T-helper 1 cell treated with Interleukin-12 subunit alpha and Interleukin-12 subunit beta and Interleukin-4 antibody, amounts not matched to agents 30 μg/mL and 1 μg/mL, for 36 hours (primary cell): ENCODE results near the gene TPM3.
A peak's percentile ranks its signal among the peaks of the same experiment; 100 is the strongest.
"Not testable (repeated sequence)": the region's sequence is repeated elsewhere in the genome, so short reads cannot be mapped to it uniquely, and the experiment has no call there.

Source experiments
- H3K27ac Mint-ChIP-seq: one replicate; pipeline ENCODE4 v1.8.0; 2021; ENCODE audit warnings: mild to moderate bottlenecking, mixed read lengths
- H3K27me3 Mint-ChIP-seq: one replicate; pipeline ENCODE4 v1.8.0; 2021; ENCODE audit warnings: low read depth, mixed read lengths
- H3K36me3 Mint-ChIP-seq: one replicate; pipeline ENCODE4 v1.8.0; 2021; ENCODE audit warnings: low read depth, mixed read lengths
- H3K4me1 Mint-ChIP-seq: one replicate; pipeline ENCODE4 v1.8.0; 2021; ENCODE audit warnings: low read depth, mixed read lengths
- H3K4me3 Mint-ChIP-seq: one replicate; pipeline ENCODE4 v1.8.0; 2021; ENCODE audit warnings: mild to moderate bottlenecking, moderate library complexity, mixed read lengths
- H3K9me3 Mint-ChIP-seq: one replicate; pipeline ENCODE4 v1.8.0; 2021; ENCODE audit warnings: mixed read lengths

Gene TPM3

DNA sequence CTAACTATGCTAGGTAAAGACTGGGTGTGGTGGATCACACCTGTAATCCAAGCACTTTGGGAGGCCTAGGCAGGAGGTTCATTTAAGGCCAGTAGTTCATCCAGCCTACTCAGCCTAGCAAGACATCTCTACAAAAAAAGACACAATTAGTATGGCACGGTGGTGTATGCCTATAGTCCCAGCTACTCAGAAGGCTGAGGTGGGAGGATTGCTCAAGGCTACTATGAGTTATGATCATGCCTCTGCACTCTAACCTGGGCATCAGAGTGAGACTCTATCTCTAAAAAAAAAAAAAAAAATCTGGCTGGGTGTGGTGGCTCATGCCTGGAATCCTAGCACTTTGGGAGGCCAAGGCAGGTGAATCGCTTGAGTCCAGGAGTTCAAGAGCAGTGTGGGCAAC lies 58.6 kb downstream of the TPM3 start:
- Mint-ChIP-seq H3K27me3 (no peaks in the 10 kb centered on the region), H3K9me3 (no peaks in the 10 kb centered on the region), H3K27ac (no peak overlapping the region), H3K4me3 (no peak overlapping the region), H3K36me3 (no peaks in the 10 kb centered on the region), H3K4me1 (peaks cover 12% of the 10 kb centered on the region)

DNA sequence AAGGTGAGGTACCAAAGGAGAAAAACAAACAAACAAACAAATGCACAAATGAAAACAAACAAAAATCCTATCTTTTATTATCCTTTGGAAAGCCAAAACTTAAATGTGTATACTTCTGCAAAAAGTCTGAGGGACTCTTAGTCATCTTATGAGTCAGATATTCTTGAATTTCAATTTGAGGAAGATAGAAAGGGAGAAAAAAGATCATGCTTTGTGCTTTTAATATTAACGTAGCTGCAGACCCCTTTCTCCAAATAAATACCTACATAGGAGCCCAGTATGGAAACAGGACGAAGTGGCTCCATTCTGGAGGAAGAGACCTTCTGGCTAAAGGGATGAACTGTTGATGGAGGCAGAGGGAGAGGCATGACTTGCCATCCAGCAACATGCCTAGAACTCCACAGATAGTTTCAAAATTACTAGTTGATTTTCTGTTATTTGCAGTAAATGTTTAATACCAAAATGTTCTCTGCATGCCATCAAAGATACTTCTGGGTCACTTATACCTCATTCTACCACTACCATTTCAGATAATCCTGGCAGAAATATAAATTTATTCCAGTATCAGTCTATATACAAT lies 62.4 kb downstream of the TPM3 start:
- H3K27me3 Mint-ChIP-seq = no peaks in the 10 kb centered on the region
- H3K27ac Mint-ChIP-seq = no peak overlapping the region
- H3K9me3 Mint-ChIP-seq = no peaks in the 10 kb centered on the region
- H3K36me3 Mint-ChIP-seq = no peaks in the 10 kb centered on the region
- H3K4me1 Mint-ChIP-seq = peaks cover 12% of the 10 kb centered on the region
- no peak overlapping the region for H3K4me3 Mint-ChIP-seq

DNA sequence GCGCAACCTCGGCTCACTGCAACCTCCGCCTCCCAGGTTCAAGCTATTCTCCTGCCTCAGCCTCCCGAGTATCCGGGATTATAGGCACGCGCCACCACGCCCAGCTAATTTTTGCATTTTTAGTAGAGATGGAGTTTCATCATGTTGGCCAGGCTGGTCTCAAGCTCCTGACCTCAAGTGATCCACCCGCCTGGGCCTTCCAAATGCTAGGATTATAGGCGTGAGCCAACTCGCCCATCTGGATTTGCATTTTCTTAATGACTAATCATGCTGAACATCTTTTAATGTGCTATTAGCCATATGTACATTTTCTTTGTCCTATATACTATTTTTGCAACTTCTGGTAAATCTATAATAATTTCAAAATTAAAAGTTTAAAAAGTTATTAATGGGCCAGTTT lies 68.7 kb downstream of the TPM3 start:
- H3K27ac Mint-ChIP-seq, H3K4me3 Mint-ChIP-seq, H3K4me1 Mint-ChIP-seq, H3K9me3 Mint-ChIP-seq, H3K36me3 Mint-ChIP-seq, H3K27me3 Mint-ChIP-seq: not testable (repeated sequence)

DNA sequence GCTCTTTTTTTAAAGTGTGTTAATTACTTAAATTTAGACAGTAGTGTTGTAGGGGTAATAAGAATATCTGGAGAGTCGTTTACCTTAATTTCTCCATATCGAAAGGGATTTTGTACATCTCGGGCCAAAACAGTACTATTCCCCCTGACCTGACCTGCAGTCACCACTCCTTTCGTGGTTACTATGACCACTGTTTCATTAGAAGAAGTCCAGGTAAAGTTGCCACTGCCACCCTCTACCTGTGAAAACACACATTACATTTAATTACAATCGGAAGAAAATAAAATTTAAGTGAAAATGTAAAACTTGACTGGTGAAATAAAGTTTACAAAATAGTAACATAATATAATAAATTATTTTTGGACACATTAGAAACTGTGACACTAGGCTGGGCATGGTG lies 74.3 kb downstream of the TPM3 start:
- Mint-ChIP-seq H3K36me3 (no peaks in the 10 kb centered on the region), H3K4me1 (peaks cover 4% of the 10 kb centered on the region), H3K4me3 (no peak overlapping the region), H3K27ac (no peak overlapping the region), H3K27me3 (no peaks in the 10 kb centered on the region), H3K9me3 (no peaks in the 10 kb centered on the region)

DNA sequence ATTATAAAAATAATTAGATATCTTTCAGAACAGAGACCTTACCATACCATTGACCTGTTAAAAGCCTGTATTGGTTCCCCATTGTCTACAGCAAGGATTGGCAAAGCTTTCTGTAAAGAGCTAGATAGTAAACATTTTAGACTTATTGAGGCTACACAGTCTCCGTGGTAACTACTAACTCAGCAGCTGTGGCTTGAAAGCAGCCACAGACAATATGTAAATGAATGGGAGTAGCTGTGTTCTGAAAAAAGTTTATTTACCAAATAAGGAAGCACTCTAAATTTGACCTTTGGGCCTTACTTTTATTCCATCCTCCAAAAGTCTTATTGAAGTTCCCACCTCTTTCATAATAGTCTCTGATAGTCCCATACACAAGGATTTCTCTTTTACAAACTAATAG lies 76.7 kb downstream of the TPM3 start:
- Mint-ChIP-seq H3K27ac (peak overlapping the region; percentile 5), H3K9me3 (no peaks in the 10 kb centered on the region), H3K4me3 (no peak overlapping the region), H3K36me3 (no peaks in the 10 kb centered on the region), H3K27me3 (peaks cover 4% of the 10 kb centered on the region), H3K4me1 (peaks cover 4% of the 10 kb centered on the region)
